OCI-LY3 (cell line): ENCODE measurements around the gene CALHM2.

ENCODE experiments used
- CTCF ChIP-seq: fragments of 200-600, 300-600 bp; sonication (generic); IDR thresholded peaks from 2 replicates; pipeline ENCODE4 v1.5.1; 2014; ENCODE audit warnings: antibody characterized with exemption, low read length, low read depth
- EZH2phosphoT487 ChIP-seq: fragments of 200-600 bp; shearing (Covaris generic); IDR thresholded peaks from 2 replicates; pipeline ENCODE4 v1.6.1; 2018; ENCODE audit warnings: antibody characterized with exemption, mixed run types, low read depth

DNA sequence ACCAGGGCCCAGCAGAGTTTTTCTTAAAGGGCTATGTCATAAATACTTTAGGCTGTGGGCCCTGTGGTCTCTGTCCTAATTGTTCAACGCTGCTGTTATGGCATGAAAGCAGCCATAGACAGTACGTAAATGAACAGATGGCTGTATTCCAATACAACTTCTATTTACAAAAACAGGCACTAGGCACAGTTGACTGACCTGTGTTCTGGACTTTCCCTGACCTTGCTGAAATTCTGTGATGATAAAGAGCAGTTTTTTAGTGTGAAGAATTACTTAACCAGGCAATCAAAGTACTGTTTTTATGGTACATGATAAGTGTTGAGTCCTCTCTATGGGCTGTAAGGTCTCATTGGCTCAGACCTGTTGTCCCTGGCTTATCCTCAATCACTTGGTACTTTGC is 38.6 kb downstream of the CALHM2 start:
- TF ChIP-seq CTCF, result no peak
- TF ChIP-seq EZH2phosphoT487, result no peak
